CD4-positive, alpha-beta T cell treated with Interleukin-10 for 1 hour (primary cell): ENCODE data around the gene GRIA1.

Experiments
- DNase-seq: peaks from one replicate; pipeline ENCODE4 v3.0.0-alpha.2; 2020

GRIA1 gene

DNA sequence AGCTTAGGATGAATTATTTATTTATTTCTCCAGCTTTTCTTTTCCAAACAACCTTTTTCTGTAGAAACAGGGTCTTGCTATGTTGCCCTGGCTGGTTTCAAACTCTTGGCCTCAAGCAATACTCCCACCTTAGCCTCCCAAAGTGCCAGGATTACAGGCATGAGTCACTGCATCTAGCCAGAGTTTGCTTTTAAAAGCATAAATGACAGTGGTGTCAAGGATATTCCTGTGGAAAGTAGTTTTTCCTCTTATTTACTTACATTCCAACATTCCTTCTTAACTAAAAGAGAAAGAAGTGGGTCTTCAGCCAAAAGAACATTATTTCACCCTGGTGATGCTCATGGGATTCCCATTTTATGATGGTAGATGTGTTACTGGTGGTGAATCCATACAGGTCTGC is 62.4 kb downstream of the GRIA1 start:
- DNase-seq = no peak

DNA sequence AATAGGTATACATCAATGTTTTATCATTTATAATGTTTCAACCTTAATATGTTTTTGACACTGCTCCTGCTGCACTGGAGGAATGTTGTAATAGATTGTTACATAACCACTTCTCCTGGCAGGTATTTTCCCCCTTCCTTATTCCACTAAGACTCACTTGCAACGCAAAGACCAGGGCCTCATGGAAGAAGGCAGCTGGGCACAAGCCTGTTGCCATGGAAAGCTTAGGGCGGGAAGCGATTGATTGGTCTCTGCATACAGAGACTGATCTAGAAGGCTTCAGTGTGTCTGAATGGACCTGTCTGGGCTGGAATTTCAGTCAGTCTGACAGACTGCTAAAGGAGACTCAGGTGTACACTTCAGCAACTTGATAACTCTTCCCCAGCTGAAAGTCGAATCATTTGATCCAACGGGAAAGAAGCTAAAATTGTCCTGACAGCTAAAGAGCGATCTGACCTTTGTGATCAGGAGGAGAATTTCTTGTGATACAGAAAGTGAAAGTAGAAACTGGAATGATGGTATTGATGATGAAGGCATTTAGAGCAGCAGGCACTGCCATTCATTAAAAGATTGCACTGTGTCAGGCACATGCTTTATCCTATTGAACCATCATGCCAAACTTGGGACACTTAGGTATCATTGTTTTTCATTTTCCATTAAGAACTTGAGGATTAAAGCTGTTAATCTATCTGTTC is 65.1 kb downstream of the GRIA1 start:
- no peak for DNase-seq

DNA sequence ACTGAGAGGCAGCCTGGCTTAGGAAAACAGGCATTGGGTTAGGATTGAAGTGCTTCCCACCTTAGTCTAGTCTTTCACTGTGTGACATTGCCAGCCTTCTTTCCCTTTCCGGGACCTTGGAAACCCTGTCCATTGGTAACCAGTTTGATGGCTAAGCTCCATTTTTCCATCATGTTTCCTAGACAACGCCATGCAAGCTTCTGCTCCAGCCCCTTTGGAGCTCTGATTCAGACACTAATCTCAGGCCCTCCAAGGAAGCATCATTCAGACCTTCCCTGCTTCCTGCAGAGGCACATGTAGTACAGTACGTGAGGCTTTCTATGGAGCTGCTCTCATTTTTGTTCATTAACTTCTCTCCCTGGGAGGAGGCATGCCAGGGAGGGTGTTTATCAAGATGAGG is 68.5 kb downstream of the GRIA1 start:
- no peak for DNase-seq

DNA sequence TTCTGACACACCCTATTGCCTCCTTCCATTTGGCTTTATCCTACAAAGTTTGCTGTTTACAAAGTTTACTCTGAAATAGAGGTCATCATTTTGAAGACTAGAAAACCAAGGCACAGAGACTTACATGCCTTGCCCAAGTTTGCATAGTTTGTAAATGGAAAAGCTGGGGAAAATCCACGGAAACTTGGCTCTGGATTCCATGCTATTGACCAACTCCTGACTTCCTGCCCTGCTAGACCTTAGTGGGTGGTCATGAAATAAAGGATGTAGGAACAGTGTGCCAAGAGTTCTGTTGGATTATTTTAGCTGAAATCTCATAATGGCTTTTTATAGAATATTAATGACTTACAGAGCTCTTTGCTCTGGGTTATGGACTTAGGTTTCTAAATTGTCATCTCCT is 69.5 kb downstream of the GRIA1 start:
- no peak for DNase-seq

DNA sequence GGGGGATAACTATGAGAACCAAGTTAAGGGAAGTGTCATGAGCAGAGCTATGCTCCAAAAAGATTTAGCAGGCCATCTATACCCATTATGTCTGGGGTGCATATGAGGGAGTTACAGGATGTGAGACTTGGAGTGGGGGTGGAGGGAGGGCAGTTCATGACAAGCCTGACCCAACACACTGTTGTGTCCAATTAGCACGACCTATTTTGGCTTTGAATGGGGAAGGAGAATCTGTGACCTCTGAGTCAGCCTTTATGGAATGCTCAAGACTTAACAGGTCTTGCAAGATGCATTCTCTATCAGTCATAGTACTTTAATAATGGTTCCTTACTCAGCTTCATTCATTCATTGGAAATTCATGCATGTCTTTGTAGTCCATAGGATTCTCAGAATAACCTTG is 71.7 kb downstream of the GRIA1 start:
- no peak for DNase-seq

DNA sequence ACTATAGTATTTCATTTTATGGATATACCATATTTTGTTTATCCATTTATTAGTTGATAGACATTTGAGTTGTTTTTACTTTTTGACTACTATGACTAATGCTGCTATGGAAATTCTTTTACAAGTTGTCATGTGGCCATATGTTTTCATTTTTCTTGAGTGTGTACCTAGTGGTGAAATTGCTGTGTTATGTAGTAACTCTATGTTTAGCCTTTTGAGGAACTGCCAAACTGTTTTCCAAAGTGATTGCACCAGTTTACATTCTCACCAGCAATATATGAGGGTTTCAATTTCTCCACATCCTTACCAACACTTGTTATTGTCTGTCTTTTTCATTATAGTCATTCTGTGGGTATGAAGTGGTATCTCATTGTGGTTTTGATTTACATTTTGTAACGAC is 75.4 kb downstream of the GRIA1 start:
- no peak for DNase-seq

DNA sequence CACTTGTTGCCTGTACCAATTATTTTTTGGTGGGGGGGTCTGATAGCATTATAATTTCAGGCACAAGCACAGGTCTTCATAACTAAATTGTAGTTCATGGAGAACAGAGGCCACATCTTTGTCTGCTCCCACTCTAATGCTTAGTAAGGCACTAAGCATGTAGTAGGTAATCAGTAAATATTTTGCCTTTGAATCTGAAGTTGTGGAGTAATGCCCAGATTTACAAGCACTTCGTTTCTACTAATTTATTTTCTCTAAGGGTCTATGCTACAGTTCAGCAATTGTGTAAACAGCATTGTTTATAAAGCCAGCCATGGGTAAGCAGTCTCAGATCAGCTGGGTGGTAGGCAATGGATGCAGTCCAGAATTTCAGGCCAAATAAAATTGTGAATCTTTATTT is 78.6 kb downstream of the GRIA1 start:
- DNase-seq = no peak

DNA sequence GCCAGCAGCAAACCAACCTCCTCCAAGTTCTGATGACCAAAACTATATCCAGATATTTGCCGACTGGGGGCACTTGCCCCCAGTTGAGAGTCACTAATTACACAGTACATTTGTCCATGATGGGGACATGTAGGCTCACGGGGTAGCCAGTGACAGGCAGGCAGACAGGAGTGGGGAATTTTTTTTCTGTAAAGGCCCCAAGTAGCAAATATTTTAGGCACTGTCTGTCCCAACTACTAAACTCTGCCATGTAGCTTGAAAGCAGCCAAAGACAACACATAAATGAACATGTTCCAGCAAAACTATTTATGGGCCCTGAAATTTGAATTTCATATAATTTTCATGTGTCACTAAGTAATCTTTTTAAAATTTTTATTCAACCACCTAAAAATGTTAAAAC is 80.7 kb downstream of the GRIA1 start:
- DNase-seq = no peak

DNA sequence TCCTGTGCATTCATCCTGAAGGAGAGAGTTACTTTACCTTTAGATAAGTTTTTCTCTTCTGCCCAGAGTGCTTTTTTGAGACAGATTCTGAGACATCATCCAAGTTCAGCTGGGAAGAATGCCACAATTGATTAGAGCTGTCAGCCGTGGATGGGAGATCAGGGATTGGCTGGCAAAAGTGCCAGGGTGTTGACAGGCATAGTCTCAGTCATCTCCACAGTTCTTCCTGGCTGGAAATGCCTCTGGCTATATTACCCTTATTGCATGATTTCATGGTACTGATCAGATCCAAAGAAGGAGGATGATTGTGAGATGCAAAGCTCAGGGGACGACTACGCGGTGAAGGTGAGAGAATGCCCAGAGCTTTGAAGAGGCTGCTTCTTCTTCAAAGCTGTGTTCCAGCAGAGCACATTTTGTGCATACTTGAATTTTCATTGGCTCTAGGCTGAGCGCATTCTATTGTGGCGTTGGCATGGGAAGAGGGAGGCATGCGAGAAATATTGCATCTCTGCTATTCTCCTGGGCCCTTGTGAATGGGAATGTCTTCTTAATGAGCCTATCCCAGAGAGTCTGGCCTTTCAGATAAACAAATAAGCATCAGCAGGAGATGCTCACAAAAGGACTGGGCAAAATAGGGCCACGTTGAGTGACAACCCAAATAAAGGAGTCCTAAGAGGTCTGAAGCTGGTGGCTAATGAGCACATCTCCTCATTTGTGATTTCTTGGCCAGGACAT is 82.1 kb downstream of the GRIA1 start:
- no peak for DNase-seq

DNA sequence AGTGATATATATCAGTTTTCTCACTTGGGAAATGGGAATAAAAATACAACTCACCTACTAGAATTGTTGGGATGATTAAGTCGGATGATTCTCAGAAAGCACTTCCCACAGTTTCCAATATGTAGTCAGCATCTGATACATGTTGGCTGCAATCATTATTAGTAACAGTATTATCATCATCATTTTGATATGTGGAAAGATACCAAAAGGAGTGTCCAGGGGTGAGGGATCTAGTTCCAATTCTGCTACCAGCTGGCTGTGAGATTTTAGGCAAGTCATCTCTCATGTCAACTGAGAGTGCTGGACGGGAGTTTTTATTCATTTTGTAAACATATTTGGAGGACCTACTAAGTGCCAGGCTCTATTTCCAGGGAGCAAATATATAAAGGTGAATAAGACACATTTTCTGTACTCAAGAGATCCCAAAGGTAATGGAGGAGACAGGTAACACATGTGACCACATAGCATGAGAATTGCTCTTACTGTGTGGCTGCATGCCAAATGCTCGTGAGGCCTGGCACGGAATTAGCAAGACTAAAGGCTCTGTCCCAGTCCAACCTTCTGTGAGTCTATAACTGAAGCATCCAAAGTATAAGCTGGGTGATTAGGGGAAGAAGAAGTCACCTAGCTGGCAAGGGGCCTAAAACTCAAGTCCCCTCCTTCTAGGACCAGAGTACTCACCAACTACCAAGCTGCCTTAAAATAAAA is 83.0 kb downstream of the GRIA1 start:
- DNase-seq = no peak

DNA sequence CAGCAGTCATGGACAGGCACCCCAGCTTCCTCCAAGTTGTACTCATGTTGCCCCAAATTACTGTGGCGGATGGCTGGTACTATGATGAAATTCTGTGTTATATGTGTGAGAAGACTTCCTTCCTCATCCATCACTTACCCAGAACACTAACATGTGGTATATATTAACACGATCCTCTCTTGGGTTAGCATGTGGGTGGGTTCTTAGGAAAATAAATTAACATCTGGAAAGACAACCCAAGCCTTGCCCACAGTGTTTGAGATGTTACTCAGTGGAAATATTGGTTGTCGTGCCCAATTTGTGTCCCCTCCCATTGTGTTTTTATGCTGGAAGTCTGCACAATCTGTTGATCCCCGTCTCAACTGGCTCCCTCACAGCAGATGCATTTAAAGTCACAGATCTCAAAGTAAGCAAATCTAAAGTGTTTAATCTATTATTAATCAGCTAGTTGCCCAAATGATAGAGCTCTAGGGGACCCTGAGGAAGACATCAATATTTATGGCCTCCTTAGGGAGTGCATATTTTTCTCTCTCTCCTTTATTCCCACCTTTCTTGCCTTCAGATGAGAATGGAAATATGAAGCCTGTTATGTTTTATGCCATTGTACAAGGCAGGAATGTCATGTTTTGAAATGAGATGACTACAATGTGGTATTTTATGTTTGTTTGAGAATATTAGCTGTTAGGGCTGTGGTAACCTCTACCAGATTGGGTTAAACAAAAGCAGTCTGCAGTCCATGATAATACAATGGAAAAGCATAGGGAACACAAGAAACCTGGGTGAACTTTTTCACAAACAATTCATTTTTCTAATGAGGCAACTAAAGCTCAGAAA is 93.9 kb downstream of the GRIA1 start:
- DNase-seq = no peak

DNA sequence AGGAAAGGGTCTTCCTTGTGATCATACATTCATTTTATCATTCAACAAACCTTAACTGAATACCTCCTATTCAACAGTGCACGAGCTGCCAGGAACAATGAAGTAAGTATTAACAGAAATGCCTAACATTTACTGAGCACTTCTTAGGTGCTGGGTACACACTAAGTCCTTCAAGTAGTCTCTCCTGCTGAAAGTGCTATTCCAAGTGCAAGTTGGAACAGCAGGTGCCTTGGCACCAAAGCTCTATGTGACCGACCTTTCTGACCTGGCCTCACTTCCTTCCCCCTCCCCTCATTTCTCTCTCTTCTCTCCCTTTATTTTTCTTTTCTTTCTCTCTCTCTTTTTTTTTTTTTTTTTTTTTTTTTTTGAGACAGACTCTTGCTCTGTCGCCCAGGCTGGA is 94.5 kb downstream of the GRIA1 start:
- DNase-seq = no peak

DNA sequence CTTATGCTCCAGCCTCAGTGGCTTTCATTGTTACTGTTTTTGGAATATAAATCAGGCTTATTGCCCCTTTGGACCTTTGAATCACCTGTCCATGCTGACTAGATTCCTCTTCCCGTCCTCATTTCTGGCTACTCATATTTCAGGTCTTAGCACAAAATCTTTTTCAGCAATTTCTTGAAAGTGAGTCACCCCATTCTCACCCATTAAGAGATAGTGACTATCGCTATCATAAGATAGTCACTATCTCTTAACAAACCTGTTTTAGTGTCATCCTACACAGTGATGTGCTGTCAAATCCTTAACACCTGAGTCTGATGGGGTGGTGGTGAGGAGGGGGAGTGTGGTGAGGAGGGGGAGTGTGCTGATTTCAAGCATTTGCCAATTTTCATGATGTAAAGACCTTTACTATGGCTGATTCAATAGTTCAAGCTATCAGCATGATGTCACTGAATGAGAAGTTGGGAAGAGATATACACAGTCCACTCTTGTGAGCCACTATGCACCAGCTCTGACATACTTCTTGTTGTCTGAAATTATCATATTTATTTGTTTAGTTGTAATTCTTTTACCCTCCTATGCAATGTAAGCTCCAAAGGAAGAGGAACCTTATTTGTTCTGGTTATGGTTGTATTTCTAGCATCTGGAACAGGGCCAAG is 95.3 kb downstream of the GRIA1 start:
- DNase-seq = no peak

DNA sequence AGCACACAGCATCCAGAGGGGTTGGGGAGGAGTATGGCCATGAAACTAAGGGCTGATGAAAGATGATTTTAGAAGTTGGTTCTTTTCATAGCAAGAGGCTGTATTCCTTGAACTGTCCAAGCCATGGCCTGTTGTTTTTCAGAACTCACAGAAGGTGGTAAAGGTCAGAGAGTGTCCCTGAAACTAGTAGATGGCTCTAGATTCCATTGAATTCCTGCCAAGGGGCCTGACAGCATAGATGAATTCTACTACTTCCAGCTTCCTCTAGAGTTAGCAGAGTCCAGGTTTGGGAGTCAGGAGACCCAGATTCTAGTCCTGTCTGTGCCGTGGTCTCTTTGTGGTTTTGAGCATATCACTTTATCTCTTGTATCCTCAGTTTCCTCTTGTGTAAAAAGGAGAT is 101.6 kb downstream of the GRIA1 start:
- DNase-seq = no peak

DNA sequence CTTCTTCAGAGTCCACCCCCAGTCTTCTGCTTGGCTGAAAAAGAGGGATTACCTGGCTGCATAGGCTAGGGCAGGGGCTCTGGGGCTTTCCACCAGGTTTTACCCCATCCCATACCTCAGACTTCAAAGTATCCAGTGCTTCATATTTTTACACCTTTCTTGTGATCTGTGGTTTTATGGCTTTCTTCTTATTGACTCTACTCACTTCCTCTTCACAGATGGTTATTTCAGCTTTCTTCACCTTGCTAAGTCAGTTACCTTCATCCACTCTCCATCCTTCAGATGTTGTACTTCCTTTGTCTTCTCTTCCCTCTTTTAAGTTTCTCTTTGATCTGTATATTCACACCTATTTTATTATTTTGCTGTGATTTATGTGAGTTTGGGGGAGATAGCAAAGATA is 104.3 kb downstream of the GRIA1 start:
- DNase-seq = no peak

DNA sequence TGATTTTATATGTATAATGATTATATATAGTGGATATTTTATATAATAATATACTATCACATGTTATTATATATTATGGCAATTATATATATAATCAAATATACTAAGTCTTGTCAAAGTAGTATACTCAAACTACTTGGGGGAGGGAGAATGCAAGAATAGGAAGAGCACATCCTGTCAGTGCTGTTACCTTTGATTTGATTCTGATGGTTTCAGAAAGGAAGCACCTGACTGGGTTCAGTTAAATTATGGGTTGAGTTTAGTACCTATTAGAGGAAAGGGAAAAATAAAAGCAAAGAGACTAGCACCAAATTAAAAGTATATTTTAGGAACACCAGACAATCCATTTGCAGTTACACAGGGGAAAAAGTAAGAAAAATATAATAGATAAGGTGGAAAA is 107.6 kb downstream of the GRIA1 start:
- DNase-seq = no peak

DNA sequence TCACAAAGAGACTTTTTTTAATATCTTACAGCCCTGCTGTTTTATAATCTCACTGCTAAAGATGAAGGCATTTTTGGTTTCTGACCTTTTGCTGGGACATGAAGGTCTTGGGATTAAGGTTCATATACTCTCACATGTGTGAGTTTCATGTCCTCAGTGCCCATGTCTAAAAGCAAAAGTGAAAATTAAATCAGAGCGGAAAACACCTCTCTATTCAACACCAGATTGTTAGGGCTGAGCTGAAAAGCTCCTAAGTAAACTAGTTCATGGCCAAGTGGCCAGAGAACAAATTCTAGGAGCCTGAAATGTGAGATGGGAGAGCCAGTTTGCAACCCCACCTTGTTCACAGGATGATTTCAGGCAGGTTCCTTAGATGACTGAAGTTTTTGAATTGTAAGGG is 110.9 kb downstream of the GRIA1 start:
- no peak for DNase-seq

DNA sequence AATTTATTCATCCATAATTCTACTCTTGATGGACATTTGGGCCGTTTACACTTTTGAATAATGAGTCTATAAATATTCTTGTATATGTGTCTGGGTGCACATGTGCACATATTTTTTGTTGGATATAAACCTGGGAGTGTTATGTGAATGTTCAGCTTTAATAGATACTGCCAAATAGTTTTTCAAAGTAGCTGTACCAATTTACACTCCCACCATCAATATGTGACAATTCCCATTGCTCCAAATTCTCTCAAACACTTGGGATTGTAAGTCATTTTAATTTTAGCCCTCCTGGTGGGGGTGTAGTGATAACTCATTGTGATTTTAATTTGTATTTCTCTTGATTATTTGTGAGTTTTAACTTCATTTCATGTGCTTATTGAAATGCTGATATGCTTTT is 114.9 kb downstream of the GRIA1 start:
- DNase-seq = no peak

DNA sequence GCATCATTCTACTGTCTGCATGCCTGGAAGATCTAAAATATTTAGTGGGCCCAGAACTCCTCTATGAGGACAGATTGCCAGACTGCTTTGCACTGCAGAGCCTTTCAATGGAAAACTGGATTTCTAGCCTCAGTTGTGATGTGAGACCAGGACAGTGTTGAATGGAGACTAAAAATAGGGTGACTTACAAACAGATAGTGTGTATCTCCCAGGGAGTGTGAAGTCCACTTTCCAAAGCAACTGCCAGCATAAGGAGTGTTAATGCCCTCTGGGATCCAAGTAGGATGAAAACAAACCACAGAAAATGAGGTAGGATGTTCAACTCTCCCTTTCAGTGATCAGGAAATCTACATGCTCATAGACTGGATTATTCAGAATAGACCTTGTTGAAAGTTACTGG is 119.5 kb downstream of the GRIA1 start:
- no peak for DNase-seq

DNA sequence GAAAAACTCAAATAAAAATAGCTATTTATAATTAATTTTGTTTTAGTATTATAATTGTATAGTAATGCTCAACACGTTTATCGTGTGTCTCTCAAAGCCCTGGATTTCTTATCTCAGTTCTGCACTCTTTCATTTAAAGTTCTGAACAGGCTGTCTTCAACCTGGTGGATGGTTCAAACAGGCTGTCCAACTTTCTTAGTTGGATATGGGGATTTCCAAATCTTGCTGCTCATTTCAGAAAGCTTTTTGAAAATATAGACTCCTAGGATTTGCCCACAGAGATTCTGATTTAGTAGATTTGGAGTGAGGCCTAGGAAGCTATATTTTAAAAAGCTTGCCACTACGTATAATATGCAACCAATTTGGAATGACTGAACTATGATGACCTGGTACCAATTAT is 120.3 kb downstream of the GRIA1 start:
- DNase-seq = no peak

DNA sequence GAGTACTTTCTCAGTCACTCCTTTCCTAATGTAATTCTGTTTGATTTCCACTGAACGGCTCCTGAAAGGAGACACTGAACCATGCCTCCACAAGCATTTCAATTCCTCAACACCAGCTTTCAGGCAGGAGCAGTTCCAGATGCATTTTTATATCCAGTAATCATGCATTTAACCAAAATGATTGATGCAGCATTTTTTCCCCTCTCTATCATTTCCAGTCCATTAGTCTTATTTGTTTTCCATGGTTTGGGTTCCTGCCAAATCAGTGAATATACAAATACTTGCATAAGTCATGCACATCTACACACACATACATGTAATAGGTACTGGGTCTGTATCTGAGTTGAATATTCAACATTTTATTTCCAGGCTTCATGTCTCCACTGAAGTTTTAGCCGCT is 122.7 kb downstream of the GRIA1 start:
- no peak for DNase-seq

DNA sequence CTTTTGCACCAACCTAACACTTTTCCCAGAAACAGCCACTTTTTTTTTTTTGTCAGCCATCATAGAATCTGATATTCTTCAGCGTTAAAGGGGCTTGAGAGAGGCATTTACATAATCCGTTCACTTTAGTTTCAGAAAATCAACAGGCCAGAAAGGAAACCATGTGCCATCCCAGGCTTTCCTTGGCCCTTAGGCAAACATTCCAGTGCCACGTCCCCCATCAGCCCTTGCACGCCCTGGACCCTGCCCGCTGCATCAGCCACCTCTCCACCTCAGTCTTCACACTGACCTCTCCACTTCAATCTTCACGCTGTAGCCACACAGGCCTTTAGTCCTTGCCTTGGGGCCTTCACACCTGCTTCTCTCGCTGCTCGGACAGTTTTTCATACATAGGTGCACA is 123.2 kb downstream of the GRIA1 start:
- DNase-seq = no peak

DNA sequence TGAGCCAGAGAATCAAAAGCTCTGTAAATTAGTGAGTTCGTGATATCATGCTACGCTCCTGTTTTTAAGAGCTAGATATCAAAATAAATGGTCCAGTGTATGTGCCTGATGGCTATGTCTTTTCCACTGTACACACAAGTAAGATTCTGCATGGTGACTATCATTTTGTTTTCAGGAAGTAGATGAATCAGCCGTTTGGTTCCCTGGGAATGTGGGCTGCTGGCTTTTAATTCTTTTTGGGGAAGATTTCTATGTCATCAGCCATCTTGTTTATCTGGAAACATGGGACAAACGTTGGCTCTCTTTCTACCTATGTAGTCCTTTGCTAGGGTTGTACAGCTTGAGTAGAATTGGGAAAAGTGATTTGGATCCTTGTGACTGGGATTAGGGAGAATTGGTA is 126.7 kb downstream of the GRIA1 start:
- DNase-seq = no peak
